Inferior parietal cortex (tissue), 1 donor: ENCODE measurements around the gene COL13A1.

Experiments used
- DNase-seq: peaks from one replicate; pipeline ENCODE4 v3.0.0-alpha.2; 2016; ENCODE audit errors: extremely low spot score

The COL13A1 gene

GRCh38 chr10:69944761-69945160 lies 143.1 kb downstream of the COL13A1 start:
- DNase-seq: no peak

GRCh38 chr10:69948261-69948660 lies 146.6 kb downstream of the COL13A1 start:
- no peak for DNase-seq

DNA sequence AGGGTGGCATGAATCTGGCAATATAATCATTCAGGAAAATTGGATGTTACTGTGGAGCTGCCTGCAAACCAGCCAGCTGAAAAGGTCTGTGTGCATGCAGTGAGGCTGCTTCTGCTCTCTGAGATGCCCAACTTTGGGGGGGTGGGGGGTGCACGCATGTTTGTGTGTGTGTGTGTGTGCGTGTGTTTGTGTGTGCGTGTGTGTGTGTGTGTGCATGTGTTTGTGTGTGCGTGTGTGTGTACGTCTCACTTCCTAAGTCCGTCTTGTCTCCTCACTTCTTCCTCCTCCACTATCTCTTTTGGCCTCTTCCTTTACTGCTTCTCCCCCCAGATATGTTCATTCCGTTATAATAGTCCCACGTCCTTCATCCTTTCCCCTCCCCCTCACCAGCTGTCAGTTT lies 148.1 kb downstream of the COL13A1 start:
- no peak for DNase-seq

DNA sequence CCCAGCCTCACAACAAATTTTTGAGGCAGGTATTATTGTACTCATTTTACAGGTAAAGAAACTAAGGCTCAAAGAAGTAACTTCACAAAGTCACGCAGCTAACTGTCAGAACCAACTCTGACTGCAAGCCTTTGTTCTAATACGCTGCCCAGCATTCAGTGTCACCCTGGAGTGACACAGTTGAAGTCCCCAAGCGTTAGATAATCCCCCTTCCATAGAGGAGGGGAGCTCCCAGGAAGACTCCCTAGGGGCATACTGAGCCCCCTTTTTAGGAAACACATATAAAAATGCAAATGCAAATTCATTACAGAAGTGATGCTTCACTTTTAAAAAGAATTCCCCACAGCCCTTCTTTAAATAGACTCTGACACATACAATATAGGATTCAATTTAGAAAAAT lies 150.0 kb downstream of the COL13A1 start:
- no peak for DNase-seq

GRCh38 chr10:69952069-69952800 lies 150.5 kb downstream of the COL13A1 start:
- no peak for DNase-seq

DNA sequence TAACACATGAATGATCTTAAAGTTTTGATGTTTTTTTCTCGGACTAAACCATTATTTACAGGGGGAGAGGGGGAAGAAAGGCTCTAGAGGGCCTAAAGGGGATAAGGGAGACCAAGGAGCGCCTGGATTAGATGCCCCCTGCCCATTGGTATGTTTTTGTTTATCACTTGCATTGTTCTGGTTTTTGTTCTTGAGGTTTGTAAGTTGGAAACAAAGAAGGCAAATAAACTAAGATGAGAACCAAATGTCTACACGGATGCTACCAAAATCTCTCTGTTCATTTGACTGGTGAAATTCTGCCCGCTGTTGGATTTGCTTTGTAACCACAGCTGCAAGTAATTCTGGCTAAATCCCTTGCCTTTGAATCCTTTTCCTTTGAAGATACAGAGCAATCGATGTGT lies 151.1 kb downstream of the COL13A1 start:
- DNase-seq: no peak

- DNase-seq: no peak
These were observed 152.1 kb downstream of the COL13A1 start for GRCh38 chr10:69953851-69954250.

DNA sequence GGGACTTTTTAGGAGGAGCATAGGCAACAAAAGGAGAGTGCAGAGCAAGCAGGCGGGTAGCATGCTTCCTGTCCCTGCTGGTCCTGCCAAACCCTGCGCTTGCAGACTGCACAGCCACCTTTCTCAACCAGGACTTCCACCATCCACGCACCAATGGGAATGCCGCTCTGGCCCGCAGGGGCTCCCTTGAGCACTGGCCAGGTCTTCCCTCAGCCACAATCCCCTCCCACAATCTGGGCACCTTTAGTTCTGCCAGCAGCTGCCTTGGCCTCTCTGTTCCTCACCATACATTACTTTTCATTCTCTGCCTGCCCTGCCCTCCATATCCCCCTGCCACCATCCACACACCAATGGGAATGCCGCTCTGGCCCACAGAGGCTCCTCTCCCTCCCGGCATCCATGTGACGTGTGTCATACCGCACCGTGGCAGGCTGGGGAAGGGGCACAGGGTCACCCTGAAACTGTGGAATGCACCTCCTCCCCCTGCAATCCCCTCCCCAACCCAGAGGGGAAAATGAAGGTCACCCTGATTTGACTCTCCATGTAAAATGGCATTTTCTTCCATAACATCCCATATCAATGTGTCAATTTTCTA lies 153.6 kb downstream of the COL13A1 start:
- DNase-seq: no peak

GRCh38 chr10:69955897-69956740 lies 154.4 kb downstream of the COL13A1 start:
- no peak for DNase-seq

- DNase-seq: no peak
These were observed 155.1 kb downstream of the COL13A1 start for GRCh38 chr10:69956741-69957230.

DNA sequence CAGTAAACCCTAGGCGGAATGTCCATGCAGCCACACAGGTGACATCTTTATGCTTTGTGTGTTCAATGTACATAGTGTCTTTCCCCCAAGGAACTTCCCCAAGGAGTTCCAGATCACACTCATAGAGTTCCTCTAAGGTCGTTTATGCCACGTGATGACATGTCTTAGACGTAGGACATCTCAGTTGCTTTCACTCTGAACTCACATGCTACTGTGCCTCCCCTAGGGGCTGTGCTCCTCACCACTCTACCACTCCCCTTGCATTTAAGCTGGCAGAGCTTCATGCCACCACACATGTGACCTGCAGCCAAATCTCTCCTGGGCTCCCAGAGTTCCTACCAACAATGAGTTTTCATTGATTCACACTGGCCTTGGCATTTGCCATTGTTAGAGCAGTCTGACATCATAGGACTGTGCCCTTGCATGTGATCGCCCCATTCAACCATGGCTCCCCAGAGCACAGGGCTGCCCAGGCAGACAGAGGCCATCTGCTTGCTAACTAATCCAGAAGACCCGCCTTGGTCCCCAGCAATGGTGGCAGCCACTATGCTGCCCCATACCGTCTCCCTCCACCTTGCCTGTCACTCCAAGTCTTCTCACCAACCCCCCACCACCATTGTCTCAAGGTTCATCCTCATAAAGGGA lies 155.7 kb downstream of the COL13A1 start:
- DNase-seq: no peak

DNA sequence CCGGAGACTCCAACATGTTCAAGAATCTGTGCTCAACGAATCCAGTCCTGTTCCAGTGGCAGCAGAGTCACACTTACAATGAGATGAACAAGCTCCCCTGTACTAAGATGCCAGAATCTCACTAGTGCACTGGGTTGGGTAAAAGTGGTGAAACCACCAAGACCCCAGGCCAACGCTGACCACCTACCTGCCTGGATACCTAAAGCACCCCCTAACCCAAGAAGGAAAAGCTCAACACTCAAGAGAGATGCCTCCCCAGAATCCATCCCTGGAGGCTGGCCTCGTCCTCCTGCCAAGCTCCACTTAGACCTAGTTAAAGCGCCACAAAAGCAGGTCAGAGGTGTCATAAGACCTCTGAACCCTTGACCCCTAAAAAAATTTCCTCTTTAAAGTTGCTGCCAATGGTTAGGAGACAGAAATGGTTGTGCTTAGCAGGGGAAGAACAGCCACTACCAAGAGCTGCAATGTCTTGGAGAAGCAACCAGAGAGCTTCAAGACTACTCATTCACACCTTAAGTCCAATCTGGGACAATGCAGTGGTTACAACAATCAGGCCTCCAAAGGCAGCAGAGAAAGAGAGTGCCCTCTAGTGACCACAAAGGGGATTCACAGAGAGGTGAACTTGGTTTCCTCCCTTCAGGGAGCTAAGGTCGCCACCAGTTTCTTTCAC lies 156.3 kb downstream of the COL13A1 start:
- DNase-seq: peak; percentile 38

- DNase-seq: no peak
These were observed 156.8 kb downstream of the COL13A1 start for GRCh38 chr10:69958556-69958902.

- no peak for DNase-seq
These were observed 158.2 kb downstream of the COL13A1 start for GRCh38 chr10:69959911-69960310.

DNA sequence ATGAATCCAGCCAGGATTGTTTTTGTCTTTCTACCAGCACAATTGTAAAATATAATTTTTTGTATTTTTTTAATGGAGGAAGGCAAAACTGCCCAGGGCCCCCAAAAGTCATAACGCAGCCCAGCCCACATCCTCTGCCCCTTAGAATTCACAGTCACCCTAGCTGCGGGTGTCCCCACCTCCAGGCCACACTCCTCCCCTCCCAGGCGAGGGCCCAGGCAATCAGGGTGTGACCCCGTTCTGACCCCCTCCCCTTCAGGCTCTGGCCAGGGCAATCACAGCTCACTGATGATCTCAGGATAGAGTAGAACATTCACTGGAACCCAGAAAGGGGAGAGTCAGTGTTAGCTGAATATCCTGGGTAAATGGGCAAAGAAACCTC lies 158.9 kb downstream of the COL13A1 start:
- no peak for DNase-seq

- no peak for DNase-seq
These were observed 159.5 kb downstream of the COL13A1 start for GRCh38 chr10:69960988-69961880.

DNA sequence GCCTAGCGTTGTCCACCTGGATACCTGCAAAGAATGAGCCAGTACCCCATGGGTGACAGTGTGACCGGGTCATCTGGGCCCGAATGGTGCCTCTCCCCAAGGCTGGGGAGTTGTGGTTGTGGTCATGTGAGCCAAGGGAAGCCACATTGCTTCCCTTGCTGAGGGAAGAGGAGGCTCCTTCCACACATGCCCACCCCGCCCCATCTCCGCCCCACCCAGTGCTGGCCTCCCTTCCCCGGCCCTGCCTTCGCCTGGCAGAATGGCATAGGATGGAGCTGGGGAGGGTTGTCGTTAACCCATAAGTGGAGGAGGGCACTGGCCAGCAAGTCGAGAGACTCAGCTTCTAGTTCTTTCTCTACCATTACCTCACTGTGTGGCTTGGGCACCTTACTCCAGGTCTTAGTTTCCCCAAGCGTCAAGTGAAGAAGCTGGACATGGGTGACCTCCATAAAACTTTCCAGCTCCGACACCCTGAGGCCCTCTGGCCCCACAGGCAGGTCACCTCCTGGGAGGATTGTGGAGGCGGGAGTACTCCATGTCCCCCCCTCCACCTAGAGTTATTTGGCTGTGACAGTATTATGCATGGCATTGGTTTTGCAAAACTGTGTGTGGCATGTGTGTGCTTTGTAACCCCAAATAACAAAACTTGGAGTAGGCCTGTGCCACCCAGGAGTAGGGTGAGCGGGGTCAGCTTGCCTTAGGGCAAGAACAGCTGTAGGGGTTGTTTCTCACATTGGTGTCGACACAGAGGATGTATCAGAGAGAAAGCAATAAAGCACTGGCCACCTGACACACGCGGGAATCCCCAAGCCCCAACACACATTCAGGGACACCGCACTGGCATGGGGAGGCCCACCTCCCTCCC lies 160.4 kb downstream of the COL13A1 start:
- no peak for DNase-seq

DNA sequence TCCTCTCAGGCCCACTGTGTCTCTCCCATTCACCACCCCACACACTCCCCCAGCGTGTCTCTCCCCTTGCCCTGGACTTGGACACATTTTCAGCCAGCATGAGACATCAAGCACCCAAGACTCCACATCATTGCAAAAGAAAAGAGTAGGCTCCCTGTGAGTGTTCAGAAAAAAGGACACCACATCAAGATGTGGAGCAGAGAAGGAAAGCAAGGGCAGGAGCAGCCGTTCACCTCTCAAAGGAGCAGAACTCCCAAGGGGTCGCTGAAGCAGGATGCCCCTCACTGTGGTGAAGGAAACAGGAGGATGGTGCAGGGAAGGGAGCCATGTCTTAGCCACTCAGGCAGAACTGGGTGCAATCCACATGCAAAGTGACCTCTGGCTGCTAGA lies 161.0 kb downstream of the COL13A1 start:
- no peak for DNase-seq

- no peak for DNase-seq
These were observed 161.6 kb downstream of the COL13A1 start for GRCh38 chr10:69963178-69963834.
